Ectodermal cell (in vitro differentiated cells): Measurements from ENCODE around the gene CCDC192.

Experiments
- H3K27ac ChIP-seq: 2 replicates; pipeline ENCODE4 v1.7.0; 2013; ENCODE audit warnings: mild to moderate bottlenecking, low read depth, low read length; ENCODE audit not compliant: insufficient read depth, poor library complexity, severe bottlenecking
- H3K27me3 ChIP-seq: 2 replicates; pipeline ENCODE4 v1.7.0; 2013; ENCODE audit warnings: mild to moderate bottlenecking, low read length; ENCODE audit not compliant: insufficient read depth, control insufficient read depth, poor library complexity, severe bottlenecking
- H3K36me3 ChIP-seq: one replicate; pipeline ENCODE4 v1.7.0; 2013; ENCODE audit warnings: low read length; ENCODE audit not compliant: control insufficient read depth, insufficient read depth
- H3K4me1 ChIP-seq: one replicate; pipeline ENCODE4 v1.7.0; 2013; ENCODE audit warnings: low read length; ENCODE audit not compliant: control insufficient read depth, insufficient read depth
- H3K4me3 ChIP-seq: 2 replicates; pipeline ENCODE4 v1.7.0; 2013; ENCODE audit warnings: low read depth, low read length, control low read depth; ENCODE audit not compliant: insufficient read depth
- H3K9me3 ChIP-seq: 2 replicates; pipeline ENCODE4 v1.7.0; 2013; ENCODE audit warnings: mild to moderate bottlenecking, low read length, moderate library complexity; ENCODE audit not compliant: control insufficient read depth
- WGBS, 2 experiments: methylation state at CpG; one replicate each; pipeline ENCODE4 v1.1.7; 2013; ENCODE audit warnings: missing lambda C conversion rate in 2 of 2; 5-methylcytosine and 5-hydroxymethylcytosine counted together

Gene CCDC192

GRCh38 chr5:127851964-127852363, 148.8 kb downstream of the CCDC192 start:
- Histone ChIP-seq H3K9me3 (no peaks in the 10 kb centered on the region), H3K27ac (no peak overlapping the region), H3K4me3 (no peak overlapping the region), H3K27me3 (no peaks in the 10 kb centered on the region), H3K4me1 (no peaks in the 10 kb centered on the region), H3K36me3 (no peaks in the 10 kb centered on the region)
- 85 to 94% methylated on average over 3 of the region's 4 CpGs for WGBS, 2 experiments

- no peaks in the 10 kb centered on the region for H3K36me3 ChIP-seq
- no peaks in the 10 kb centered on the region for H3K9me3 ChIP-seq
- WGBS, 2 experiments, result 91 to 100% methylated on average over 2 of the region's 2 CpGs
- H3K4me1 ChIP-seq, result no peaks in the 10 kb centered on the region
- H3K4me3 ChIP-seq, result no peak overlapping the region
- no peaks in the 10 kb centered on the region for H3K27me3 ChIP-seq
- H3K27ac ChIP-seq, result no peak overlapping the region
These were observed 151.3 kb downstream of the CCDC192 start for GRCh38 chr5:127854520-127854919.

GRCh38 chr5:127856292-127856691, 153.1 kb downstream of the CCDC192 start:
- no peaks in the 10 kb centered on the region for H3K27me3 ChIP-seq
- no peaks in the 10 kb centered on the region for H3K9me3 ChIP-seq
- no peaks in the 10 kb centered on the region for H3K36me3 ChIP-seq
- H3K27ac ChIP-seq, result no peak overlapping the region
- H3K4me1 ChIP-seq, result no peaks in the 10 kb centered on the region
- no peak overlapping the region for H3K4me3 ChIP-seq

GRCh38 chr5:127858116-127858784, 155.1 kb downstream of the CCDC192 start:
- H3K27me3 ChIP-seq, result no peaks in the 10 kb centered on the region
- no peaks in the 10 kb centered on the region for H3K36me3 ChIP-seq
- 91 to 92% methylated on average over 5 of the region's 5 CpGs for WGBS, 2 experiments
- H3K9me3 ChIP-seq, result no peaks in the 10 kb centered on the region
- H3K4me1 ChIP-seq, result no peaks in the 10 kb centered on the region
- H3K27ac ChIP-seq, result no peak overlapping the region
- no peak overlapping the region for H3K4me3 ChIP-seq

- H3K9me3 ChIP-seq, result no peaks in the 10 kb centered on the region
- WGBS, 2 experiments, result 92 to 94% methylated on average over 2 of the region's 2 CpGs
- no peaks in the 10 kb centered on the region for H3K36me3 ChIP-seq
- H3K4me1 ChIP-seq, result no peaks in the 10 kb centered on the region
- no peak overlapping the region for H3K4me3 ChIP-seq
- H3K27me3 ChIP-seq, result no peaks in the 10 kb centered on the region
- no peak overlapping the region for H3K27ac ChIP-seq
These were observed 157.1 kb downstream of the CCDC192 start for GRCh38 chr5:127860291-127860690.

GRCh38 chr5:127863161-127863560, 160.0 kb downstream of the CCDC192 start:
- Histone ChIP-seq H3K4me3 (no peak overlapping the region), H3K36me3 (no peaks in the 10 kb centered on the region), H3K4me1 (no peaks in the 10 kb centered on the region), H3K27ac (no peak overlapping the region), H3K27me3 (no peaks in the 10 kb centered on the region), H3K9me3 (no peaks in the 10 kb centered on the region)

- H3K36me3 ChIP-seq, result no peaks in the 10 kb centered on the region
- H3K9me3 ChIP-seq, result no peaks in the 10 kb centered on the region
- no peaks in the 10 kb centered on the region for H3K27me3 ChIP-seq
- H3K4me1 ChIP-seq, result no peaks in the 10 kb centered on the region
- WGBS, 2 experiments, result 81 to 87% methylated on average over 4 to 7 of the region's 7 CpGs
- no peak overlapping the region for H3K4me3 ChIP-seq
- no peak overlapping the region for H3K27ac ChIP-seq
These were observed 160.6 kb downstream of the CCDC192 start for GRCh38 chr5:127863610-127864395.

- 100% methylated on average over 1 of the region's 1 CpG for WGBS, 2 experiments
- Histone ChIP-seq H3K4me1 (no peaks in the 10 kb centered on the region), H3K9me3 (no peaks in the 10 kb centered on the region), H3K36me3 (no peaks in the 10 kb centered on the region), H3K27me3 (no peaks in the 10 kb centered on the region), H3K4me3 (no peak overlapping the region), H3K27ac (no peak overlapping the region)
These were observed 161.3 kb downstream of the CCDC192 start for GRCh38 chr5:127864511-127864910.

- Histone ChIP-seq H3K4me3 (no peak overlapping the region), H3K36me3 (no peaks in the 10 kb centered on the region), H3K27ac (no peak overlapping the region), H3K27me3 (no peaks in the 10 kb centered on the region), H3K9me3 (no peaks in the 10 kb centered on the region), H3K4me1 (no peaks in the 10 kb centered on the region)
- 100% methylated on average over 1 of the region's 1 CpG; no CpG with 5 or more reads in 1 of the 2 experiments for WGBS, 2 experiments
These were observed 162.1 kb downstream of the CCDC192 start for GRCh38 chr5:127865273-127865672.

- Histone ChIP-seq H3K27ac (no peak overlapping the region), H3K27me3 (no peaks in the 10 kb centered on the region), H3K9me3 (no peaks in the 10 kb centered on the region), H3K36me3 (no peaks in the 10 kb centered on the region), H3K4me3 (no peak overlapping the region), H3K4me1 (no peaks in the 10 kb centered on the region)
- 92 to 93% methylated on average over 5 to 6 of the region's 6 CpGs for WGBS, 2 experiments
These were observed 164.0 kb downstream of the CCDC192 start for GRCh38 chr5:127867022-127867783.
